ENCODE results near the gene VTI1A. TPM values are rescaled to one million over a fixed set of nuclear protein-coding genes. Genes with fewer than 3 reads are reported as not detected.

The VTI1A gene
- total RNA-seq, 6 donors from 2014 or later: 29.5 to 247 (median 43.0) TPM

GRCh38 chr10:112751651-112752050, 304.6 kb downstream of the VTI1A start:
- no peak for ATAC-seq (ENCODE audit: low FRiP score in 2 of 2)
- Histone ChIP-seq H3K27ac (no peak overlapping the region), H3K27me3 (no peaks in the 10 kb centered on the region), H3K4me3 (no peak overlapping the region), H3K4me1 (no peaks in the 10 kb centered on the region), H3K9me3 (no peaks in the 10 kb centered on the region), H3K36me3 (no peaks in the 10 kb centered on the region)
- DNase-seq: no peak
- 91 to 94% methylated on average over 3 of the region's 3 CpGs for WGBS, 2 donors
- TF ChIP-seq POLR2A (IDR thresholded peaks at IDR 0.05) (no peak), EP300 (IDR thresholded peaks at IDR 0.05) (no peak), POLR2AphosphoS5 (IDR thresholded peaks at IDR 0.05) (no peak), CTCF (IDR thresholded peaks at IDR 0.05) (no peak)

- Histone ChIP-seq H3K36me3 (no peaks in the 10 kb centered on the region), H3K4me1 (no peaks in the 10 kb centered on the region), H3K4me3 (no peak overlapping the region), H3K27me3 (no peaks in the 10 kb centered on the region), H3K27ac (no peak overlapping the region), H3K9me3 (no peaks in the 10 kb centered on the region)
- TF ChIP-seq POLR2A (IDR thresholded peaks at IDR 0.05) (no peak), EP300 (IDR thresholded peaks at IDR 0.05) (no peak), CTCF (IDR thresholded peaks at IDR 0.05) (no peak), POLR2AphosphoS5 (IDR thresholded peaks at IDR 0.05) (no peak)
- WGBS, 2 donors: 89 to 94% methylated on average over 3 of the region's 3 CpGs
- DNase-seq (no peak), ATAC-seq (ENCODE audit: low FRiP score in 2 of 2) (no peak)
Observed at GRCh38 chr10:112752288-112752687, 305.3 kb downstream of the VTI1A start.

- Histone ChIP-seq H3K4me1 (no peaks in the 10 kb centered on the region), H3K36me3 (no peaks in the 10 kb centered on the region), H3K27ac (no peak overlapping the region), H3K27me3 (no peaks in the 10 kb centered on the region), H3K9me3 (no peaks in the 10 kb centered on the region), H3K4me3 (no peak overlapping the region)
- WGBS, 2 donors: 61 to 68% methylated on average over 10 of the region's 10 CpGs
- no peak for ATAC-seq (ENCODE audit: low FRiP score in 2 of 2)
- DNase-seq: no peak
- no peak for TF ChIP-seq POLR2AphosphoS5 (IDR thresholded peaks at IDR 0.05)
- no peak for TF ChIP-seq EP300 (IDR thresholded peaks at IDR 0.05)
- no peak for TF ChIP-seq CTCF (IDR thresholded peaks at IDR 0.05)
- no peak for TF ChIP-seq POLR2A (IDR thresholded peaks at IDR 0.05)
Observed at GRCh38 chr10:112753961-112754411, 307.0 kb downstream of the VTI1A start.

- H3K36me3 ChIP-seq: no peaks in the 10 kb centered on the region
- TF ChIP-seq EP300 (IDR thresholded peaks at IDR 0.05) (no peak), POLR2A (IDR thresholded peaks at IDR 0.05) (no peak), POLR2AphosphoS5 (IDR thresholded peaks at IDR 0.05) (no peak), CTCF (IDR thresholded peaks at IDR 0.05) (no peak)
- ATAC-seq (ENCODE audit: low FRiP score in 2 of 2) (no peak), DNase-seq (no peak)
- H3K4me3 ChIP-seq: no peak overlapping the region
- 86 to 89% methylated on average over 12 of the region's 12 CpGs for WGBS, 2 donors
- H3K4me1 ChIP-seq: no peaks in the 10 kb centered on the region
- H3K27me3 ChIP-seq: no peaks in the 10 kb centered on the region
- no peaks in the 10 kb centered on the region for H3K9me3 ChIP-seq
- H3K27ac ChIP-seq: no peak overlapping the region
Observed at GRCh38 chr10:112755446-112756234, 308.6 kb downstream of the VTI1A start.

- ATAC-seq (ENCODE audit: low FRiP score in 2 of 2) (no peak), DNase-seq (no peak)
- no peak overlapping the region for H3K4me3 ChIP-seq
- H3K27ac ChIP-seq: no peak overlapping the region
- no peaks in the 10 kb centered on the region for H3K4me1 ChIP-seq
- TF ChIP-seq POLR2AphosphoS5 (IDR thresholded peaks at IDR 0.05) (no peak), EP300 (IDR thresholded peaks at IDR 0.05) (no peak), CTCF (IDR thresholded peaks at IDR 0.05) (no peak), POLR2A (IDR thresholded peaks at IDR 0.05) (no peak)
- H3K36me3 ChIP-seq: no peaks in the 10 kb centered on the region
- H3K27me3 ChIP-seq: no peaks in the 10 kb centered on the region
- WGBS, 2 donors: 90 to 91% methylated on average over 7 of the region's 7 CpGs
- H3K9me3 ChIP-seq: no peaks in the 10 kb centered on the region
Observed at GRCh38 chr10:112756235-112756527, 309.2 kb downstream of the VTI1A start.

Data from upper lobe of left lung (tissue), 6 donors.